Transverse colon (tissue), 4 donors: ENCODE results near the gene KRT71.

Source experiments
- CTCF ChIP-seq, 5 experiments: fragments of 200-600 bp in 3 of 5; fragments of 450-650 bp in 2 of 5; sonication (generic) in 3 of 5; IDR thresholded peaks; 1 replicate in 2 of 5; 2 replicates in 3 of 5; pipeline ENCODE4 v1.5.1; 2016 to 2017; ENCODE audit warnings: antibody characterized with exemption in 5 of 5, inconsistent platforms in 3 of 5, mild to moderate bottlenecking in 2 of 5, moderate library complexity in 1 of 5
- EP300 ChIP-seq: sonication (generic); formaldehyde crosslinking; IDR thresholded peaks from one replicate; pipeline ENCODE4 v1.6.1; 2017; ENCODE audit warnings: antibody characterized with exemption, low read depth
- POLR2A ChIP-seq: fragments of 450-650 bp; IDR thresholded peaks from one replicate; pipeline ENCODE4 v1.6.1; 2016; ENCODE audit warnings: antibody characterized with exemption, mild to moderate bottlenecking, moderate library complexity
- POLR2AphosphoS5 ChIP-seq, 3 donors: sonication (generic); formaldehyde crosslinking; IDR thresholded peaks; one replicate each; pipeline ENCODE4 v1.6.1; 2016; ENCODE audit warnings: antibody characterized with exemption in 3 of 3

GRCh38 chr12:52600941-52601481 lies 48.1 kb upstream of the KRT71 start, which contains the start of gene KRT72:
- TF ChIP-seq POLR2AphosphoS5 (IDR thresholded peaks at IDR 0.05) = no peak
- TF ChIP-seq CTCF (IDR thresholded peaks at IDR 0.05) = no peak
- no peak for TF ChIP-seq POLR2A
- TF ChIP-seq EP300 = no peak
